Panc1 (cell line): Measurements from ENCODE around the gene HOXD13. TPM values are rescaled to one million over a fixed set of nuclear protein-coding genes. Genes with fewer than 3 reads are reported as not detected.

Experiments
- ATAC-seq: fragments of 200-7000 bp; cut with Tn5 transposase; 2 replicates; pipeline ENCODE4 v1.9.1; 2020; ENCODE audit warnings: mild to moderate bottlenecking, moderate library complexity
- BruUV-seq: library from RNA; stranded (reverse); fragments of 400-500 nt; replicated peaks from 2 replicates; lab custom pipeline; 2021; lab: Mats Ljungman, UMichigan
- CTCF ChIA-PET: fragments of 300-600 bp; sonication (Branson Sonifier 250); formaldehyde crosslinking; loops from one replicate; lab custom pipeline; 2022; ENCODE audit warnings: antibody characterized with exemption; lab: Charles Lee
- POLR2A ChIA-PET: fragments of 300-600 bp; sonication (Branson Sonifier 250); formaldehyde crosslinking; loops from one replicate; lab custom pipeline; 2022; ENCODE audit warnings: antibody characterized with exemption; lab: Charles Lee
- DNase-seq: peaks from one replicate; pipeline ENCODE4 v3.0.0-alpha.2; 2010; ENCODE audit warnings: low read depth, low spot score
- H3K27ac ChIP-seq: 2 replicates; pipeline ENCODE4 v1.5.1; 2011; ENCODE audit warnings: mild to moderate bottlenecking, low read length, inconsistent platforms
- H3K27me3 ChIP-seq: fragments of 200-500 bp; sonication (Bioruptor generic); 2 replicates; pipeline ENCODE4 v1.6.0; 2014; ENCODE audit warnings: low read length, inconsistent platforms; ENCODE audit not compliant: control insufficient read depth, insufficient read depth
- H3K36me3 ChIP-seq: fragments of 200-500 bp; sonication (Bioruptor generic); 2 replicates; pipeline ENCODE4 v1.5.1; 2014; ENCODE audit warnings: inconsistent platforms, mild to moderate bottlenecking, low read length, moderate library complexity; ENCODE audit not compliant: control insufficient read depth, insufficient read depth
- H3K4me1 ChIP-seq: 2 replicates; pipeline ENCODE4 v1.5.1; 2011; ENCODE audit warnings: inconsistent platforms, mild to moderate bottlenecking, low read length, moderate library complexity; ENCODE audit not compliant: control insufficient read depth, insufficient read depth
- H3K4me3 ChIP-seq, 2 experiments: 2 replicates each; pipeline ENCODE4 v1.5.1; 2011 to 2012; ENCODE audit warnings: low read depth in 2 of 2, low read length in 2 of 2, mild to moderate bottlenecking in 2 of 2, inconsistent platforms in 1 of 2, moderate library complexity in 1 of 2
- H3K9me3 ChIP-seq: fragments of 200-500 bp; sonication (Bioruptor generic); 2 replicates; pipeline ENCODE4 v1.5.1; 2014; ENCODE audit warnings: low read depth, mild to moderate bottlenecking, inconsistent platforms, low read length, moderate library complexity; ENCODE audit not compliant: control insufficient read depth, insufficient read depth
- CTCF ChIP-seq: fragments of 450-650 bp; IDR thresholded peaks from 2 replicates; pipeline ENCODE4 v1.5.1; 2017; ENCODE audit warnings: mild to moderate bottlenecking
- POLR2AphosphoS5 ChIP-seq: IDR thresholded peaks from 2 replicates; pipeline ENCODE4 v1.6.1; 2012; ENCODE audit warnings: mild to moderate bottlenecking, low read depth, low read length, moderate library complexity
- REST ChIP-seq, 2 experiments: IDR thresholded peaks; 2 replicates each; pipeline ENCODE4 v1.6.1; 2011 to 2012; ENCODE audit warnings: low read depth in 2 of 2, control low read depth in 1 of 2, low read length in 1 of 2, mild to moderate bottlenecking in 1 of 2, moderate library complexity in 1 of 2; ENCODE audit not compliant: insufficient read depth in 1 of 2
- SIN3A ChIP-seq: IDR thresholded peaks from 2 replicates; pipeline ENCODE4 v1.6.1; 2012; ENCODE audit warnings: low read depth, mild to moderate bottlenecking, low read length, moderate library complexity, borderline replicate concordance; ENCODE audit not compliant: insufficient read depth
- TCF7L2 ChIP-seq: IDR thresholded peaks from 2 replicates; pipeline ENCODE4 v1.6.1; 2011; ENCODE audit warnings: mild to moderate bottlenecking, low read depth, low read length, inconsistent platforms
- in situ Hi-C: cut with HindIII; loops from 2 replicates; pipeline ENCODE4 v1.10.0; 2016; ENCODE audit warnings: low sequenced_read_pairs, low pct_unique_long_range_greater_than_20kb
- intact Hi-C: fragments of 100-400 bp; cut with micrococcal nuclease; formaldehyde crosslinking; loops from one replicate; pipeline ENCODE4 v1.10.0; 2022; ENCODE audit not compliant: unreplicated experiment
- total RNA-seq: library from RNA; stranded (reverse); gene quantifications from one replicate; pipeline ENCODE4 v1.2.1, GENCODE V29; 2021; ENCODE audit not compliant: unreplicated experiment

HOXD13 gene
- total RNA-seq, 1 experiment from 2014 or later: not detected

GRCh38 chr2:176091329-176092258 lies 927 bp upstream of the HOXD13 start:
- H3K9me3 ChIP-seq: no peaks in the 10 kb centered on the region
- ChIA-PET POLR2A (no interaction called here), CTCF (no interaction called here)
- H3K4me3 ChIP-seq: no peak overlapping the region
- in situ Hi-C loops: no loop called here
- no peak overlapping the region for H3K27ac ChIP-seq
- H3K36me3 ChIP-seq: no peaks in the 10 kb centered on the region
- intact Hi-C loops: no loop called here
- peaks cover 20% of the 10 kb centered on the region for H3K27me3 ChIP-seq
- DNase-seq (no peak), ATAC-seq (no peak)
- no peak for TF ChIP-seq SIN3A
- no peak for TF ChIP-seq TCF7L2
- no peak for TF ChIP-seq REST (IDR thresholded peaks at IDR 0.05; ENCODE audit: insufficient read depth in 1 of 2, low read depth in 2 of 2, low read length in 1 of 2)
- no peak for TF ChIP-seq CTCF
- TF ChIP-seq POLR2AphosphoS5: no peak
- peaks cover 6% of the 10 kb centered on the region; the same call in 1 of the 2 replicates for H3K4me1 ChIP-seq
- no TSS peak for BruUV-seq

- TF ChIP-seq REST (IDR thresholded peaks at IDR 0.05; ENCODE audit: insufficient read depth in 1 of 2, low read depth in 2 of 2, low read length in 1 of 2) (no peak), SIN3A (no peak), POLR2AphosphoS5 (no peak)
- H3K4me1 ChIP-seq: peaks cover 16% of the 10 kb centered on the region
- BruUV-seq: no TSS peak
- H3K9me3 ChIP-seq: no peaks in the 10 kb centered on the region
- in situ Hi-C loops (no loop called here), intact Hi-C loops (no loop called here)
- H3K36me3 ChIP-seq: no peaks in the 10 kb centered on the region
- no peak overlapping the region for H3K27ac ChIP-seq
- H3K4me3 ChIP-seq: no peak overlapping the region
- H3K27me3 ChIP-seq: peaks cover 17% of the 10 kb centered on the region
- no peak for ATAC-seq
- ChIA-PET CTCF (no interaction called here), POLR2A (no interaction called here)
- DNase-seq: no peak
These were observed 800 bp downstream of the HOXD13 start for GRCh38 chr2:176093145-176093897.
